Bone marrow (tissue), 2 donors: ENCODE data around the gene GOLGB1.
"Not testable (repeated sequence)": the region's sequence is repeated elsewhere in the genome, so short reads cannot be mapped to it uniquely, and the experiment has no call there.

Source experiments
- DNase-seq, 2 donors: peaks; one replicate each; lab custom pipeline; 2025; lab: John Stamatoyannopoulos, UW

The GOLGB1 gene

DNA sequence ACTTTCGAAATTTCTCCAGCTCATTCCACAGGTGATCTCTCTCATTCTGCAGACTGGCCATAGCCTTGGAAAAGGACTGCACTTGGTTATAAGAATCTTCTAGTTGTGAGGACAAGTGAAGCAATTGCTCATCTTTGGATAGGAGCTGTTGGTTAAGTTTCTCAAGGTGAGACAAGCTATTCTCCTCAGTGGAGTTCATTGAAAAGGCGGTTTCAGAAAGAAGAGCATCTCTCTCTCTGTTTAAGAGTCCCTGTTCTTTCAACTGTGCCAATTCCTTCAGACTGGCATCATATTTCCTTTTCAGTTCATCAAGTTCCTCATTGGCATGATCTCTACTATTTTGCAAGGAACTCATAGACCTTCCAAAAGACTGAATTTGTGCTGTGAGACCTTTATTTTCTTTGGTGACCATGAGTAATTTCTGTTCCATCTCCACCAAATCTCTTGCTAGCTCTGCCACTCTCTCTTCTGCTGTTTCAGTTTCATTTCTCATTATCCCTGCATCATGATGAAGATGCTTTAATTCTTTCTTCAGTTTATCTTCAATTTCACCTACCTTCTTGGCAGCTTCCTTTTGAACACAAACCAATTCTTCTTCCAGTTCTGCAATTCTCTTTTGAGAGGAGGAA lies 58.6 kb downstream of the GOLGB1 start:
- no peak for DNase-seq

- not testable (repeated sequence) for DNase-seq
Measured at GRCh38 chr3:121688747-121689146, 60.8 kb downstream of the GOLGB1 start.

- no peak for DNase-seq
Measured at GRCh38 chr3:121681792-121682191, 67.7 kb downstream of the GOLGB1 start.

GRCh38 chr3:121677141-121677540 lies 72.4 kb downstream of the GOLGB1 start:
- no peak for DNase-seq

DNA sequence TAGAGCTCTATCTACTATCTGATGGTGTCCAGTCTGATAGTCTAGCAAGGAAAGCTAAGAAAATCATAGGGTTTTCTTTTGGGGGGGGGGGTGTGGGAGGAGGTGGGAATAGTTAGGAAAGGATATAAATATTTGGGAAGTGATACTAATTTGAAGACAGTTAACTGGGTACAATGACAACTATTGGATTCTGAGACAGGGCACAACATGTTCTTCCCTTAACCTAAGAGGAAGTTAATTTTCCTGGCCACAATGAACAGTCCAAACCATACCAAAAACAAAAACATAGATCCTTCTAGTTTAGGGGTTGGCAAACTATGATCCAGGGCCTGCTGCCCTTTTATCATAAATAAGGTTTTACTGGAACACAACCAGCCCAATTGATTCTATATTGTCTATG lies 78.9 kb downstream of the GOLGB1 start:
- DNase-seq = no peak

- DNase-seq = no peak
Measured at GRCh38 chr3:121667333-121667732, 82.2 kb downstream of the GOLGB1 start.

DNA sequence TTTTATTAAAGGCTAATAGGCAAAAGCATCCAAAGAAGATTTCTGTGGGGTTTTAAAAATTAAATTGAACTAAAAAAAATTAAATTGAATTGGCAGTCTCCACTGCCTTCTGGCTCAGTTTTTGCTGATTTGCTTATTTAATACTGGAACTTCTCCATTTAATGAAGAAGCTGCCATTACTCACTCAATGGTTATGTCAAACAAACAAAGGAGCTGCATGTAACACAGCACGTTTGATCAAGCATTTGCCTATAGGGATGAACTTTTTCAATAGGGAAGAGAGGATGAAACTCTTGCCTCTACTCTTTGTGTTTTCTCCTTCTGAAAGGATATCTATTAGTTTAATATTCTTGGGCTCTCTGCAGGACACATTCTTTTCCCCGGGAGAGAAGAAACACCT lies 84.1 kb downstream of the GOLGB1 start:
- no peak for DNase-seq

GRCh38 chr3:121663171-121663847 lies 86.2 kb downstream of the GOLGB1 start:
- DNase-seq = no peak

DNA sequence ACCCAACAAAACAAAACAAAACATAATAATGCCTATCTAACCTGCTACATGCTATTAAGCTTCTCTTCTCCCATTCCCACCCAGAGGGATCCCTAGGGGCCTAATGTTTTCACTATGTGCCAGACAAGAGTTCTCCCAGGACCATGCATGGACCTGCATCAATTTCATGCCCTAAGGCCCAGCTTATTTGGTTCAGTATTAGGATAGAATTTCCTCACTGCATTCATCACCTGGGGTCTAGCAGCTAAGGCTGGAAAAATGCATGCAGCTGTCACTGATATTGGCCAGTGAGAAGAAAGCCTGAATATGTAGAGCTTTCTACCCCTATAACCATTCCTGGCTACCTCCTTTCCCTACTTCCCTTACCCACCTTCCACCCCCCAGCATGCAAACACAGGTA lies 86.8 kb downstream of the GOLGB1 start:
- no peak for DNase-seq

DNA sequence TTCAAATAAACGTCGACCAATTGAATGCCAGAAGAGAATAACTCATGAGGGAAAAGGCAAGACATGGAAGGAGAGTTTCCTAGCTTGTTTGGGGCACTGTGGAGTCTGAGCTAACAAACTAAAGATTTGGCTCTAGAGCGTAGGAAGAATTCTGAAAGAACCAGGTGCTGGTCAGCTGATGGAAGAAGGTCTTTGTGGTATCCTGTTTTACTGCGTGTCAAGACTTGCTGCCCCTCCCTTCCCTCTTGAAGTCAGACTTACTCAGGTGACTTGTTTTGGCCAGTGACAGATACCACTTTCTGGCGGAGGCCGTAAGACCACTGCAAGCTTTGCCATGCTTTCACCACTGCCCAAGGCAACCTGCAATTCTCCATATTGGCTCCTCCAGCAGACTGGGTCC lies 88.2 kb downstream of the GOLGB1 start:
- DNase-seq = no peak

DNA sequence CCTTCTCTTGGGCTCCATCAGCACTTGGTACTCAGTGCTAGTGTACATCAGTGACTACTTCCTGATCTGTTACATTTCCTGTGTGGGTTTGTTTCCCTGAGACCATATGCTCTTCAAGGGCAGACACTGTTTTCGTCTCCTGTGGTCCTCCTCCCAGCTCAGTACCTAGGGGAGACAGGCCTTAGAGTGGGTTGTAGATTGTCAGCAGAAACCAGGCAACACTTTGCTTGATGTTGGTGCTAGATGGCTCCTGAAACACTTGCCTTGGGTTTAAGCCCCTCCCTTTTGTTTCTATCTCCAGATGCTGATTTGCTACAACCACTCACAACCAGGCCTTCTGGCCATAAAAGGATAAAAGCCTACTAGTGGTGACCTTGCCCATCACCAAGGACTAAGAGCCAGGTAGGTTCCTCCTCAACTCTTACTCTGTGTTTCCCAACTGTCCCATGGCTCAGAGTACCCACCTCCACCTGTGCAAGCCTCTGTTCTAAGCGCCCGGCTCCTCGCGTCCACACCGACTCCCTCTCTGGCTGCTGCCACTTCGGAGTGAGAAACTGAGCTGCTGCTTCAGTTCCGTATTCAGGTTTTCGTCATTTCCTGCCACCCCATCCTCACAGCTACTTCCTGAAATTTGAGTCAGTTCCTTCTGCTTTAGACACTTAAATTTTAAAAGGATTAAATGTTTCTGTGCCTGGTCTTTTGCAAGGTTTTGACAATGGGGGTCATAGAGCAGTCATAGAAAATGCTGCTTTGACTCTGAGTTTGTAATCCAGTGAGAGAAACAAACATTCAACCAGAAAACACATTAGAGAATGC lies 89.0 kb downstream of the GOLGB1 start, which contains the start of gene HCLS1:
Gene HCLS1, minus strand, starts transcription at position 548 of the 816 bp plus-strand sequence. CDS start 2,556 bp downstream, outside the sequence.
- peak; percentile 56 to 87 for DNase-seq

- no peak for DNase-seq
Measured at GRCh38 chr3:121659586-121659985, 90.0 kb downstream of the GOLGB1 start.

- DNase-seq = no peak
Measured at GRCh38 chr3:121658716-121659435, 90.7 kb downstream of the GOLGB1 start.

DNA sequence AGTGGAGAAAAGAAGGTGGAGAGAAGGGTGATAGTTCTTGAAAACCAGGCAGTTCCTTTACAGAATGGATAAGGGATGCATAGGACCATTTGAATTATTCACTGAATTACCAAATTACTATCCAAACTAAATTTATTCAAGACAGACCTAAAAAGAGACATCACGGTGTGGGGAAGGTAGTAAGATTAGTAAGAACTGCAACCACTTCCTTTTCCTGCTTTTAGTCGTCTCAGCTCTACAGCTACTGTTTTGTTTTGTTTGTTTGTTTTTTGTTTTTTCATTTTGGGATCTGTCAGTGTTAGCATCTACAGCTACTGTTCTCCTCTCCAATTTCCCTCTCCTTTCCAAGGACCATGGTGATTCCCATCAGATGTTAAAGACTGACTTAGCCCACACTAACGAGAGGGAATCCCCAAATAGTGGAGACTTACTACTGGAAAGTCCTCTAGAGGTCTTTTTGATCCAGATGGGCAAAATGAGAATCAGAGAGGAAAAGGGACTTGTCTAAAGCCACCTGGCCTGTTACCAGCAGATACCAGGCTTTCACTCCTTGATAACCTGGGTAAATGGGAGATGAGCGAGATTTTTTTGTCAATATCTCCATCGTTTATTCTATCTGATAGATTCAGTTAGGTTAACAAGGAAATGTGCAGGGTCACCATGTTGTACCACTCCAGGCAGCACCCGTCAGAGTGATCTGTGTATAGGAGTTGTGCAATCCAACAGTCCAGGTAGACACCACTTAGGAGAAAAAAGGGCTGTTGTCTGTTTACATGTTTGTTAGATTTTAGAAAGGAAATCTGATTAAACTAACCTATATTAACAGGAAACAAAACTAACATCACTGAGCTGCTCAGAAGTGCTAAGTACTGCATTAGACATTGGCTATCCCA lies 94.8 kb downstream of the GOLGB1 start:
- no peak for DNase-seq

DNA sequence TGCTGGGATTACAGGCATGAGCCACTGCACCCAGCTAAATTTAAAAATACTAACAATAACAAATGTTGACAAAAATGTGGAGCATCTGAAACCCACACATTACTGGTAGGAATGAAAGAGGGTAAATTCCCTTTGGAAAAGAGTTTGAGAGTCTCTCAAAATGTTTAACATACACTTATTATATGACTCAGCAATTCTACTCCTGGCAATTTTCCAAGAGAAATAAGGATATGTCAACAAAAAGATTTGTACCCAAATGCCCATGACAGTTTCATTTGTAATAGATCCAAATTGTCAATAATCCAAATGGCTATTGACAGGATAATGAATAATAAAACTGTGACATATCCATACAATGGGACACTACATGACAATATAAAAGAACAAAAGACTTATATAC lies 97.9 kb downstream of the GOLGB1 start:
- no peak for DNase-seq

DNA sequence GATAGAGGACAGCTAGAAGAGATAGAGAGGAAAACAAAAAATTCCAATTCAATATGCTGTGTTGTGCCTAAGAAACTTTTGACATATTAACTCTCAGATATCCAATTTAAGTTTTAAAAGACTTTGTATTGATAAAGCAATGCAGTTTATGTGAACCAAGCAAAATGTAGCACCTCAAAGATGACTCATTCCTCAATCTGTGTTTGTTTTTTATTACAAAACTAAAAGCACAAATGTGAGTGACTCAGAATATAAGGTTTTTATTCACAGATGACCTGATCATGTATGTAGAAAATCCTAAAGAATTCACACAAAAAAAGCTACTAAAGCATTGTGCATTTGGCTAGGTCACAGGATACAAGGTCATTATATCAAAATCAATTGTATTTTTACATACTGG lies 99.9 kb downstream of the GOLGB1 start:
- DNase-seq = no peak

GRCh38 chr3:121648219-121648958 lies 101.2 kb downstream of the GOLGB1 start:
- DNase-seq = no peak

DNA sequence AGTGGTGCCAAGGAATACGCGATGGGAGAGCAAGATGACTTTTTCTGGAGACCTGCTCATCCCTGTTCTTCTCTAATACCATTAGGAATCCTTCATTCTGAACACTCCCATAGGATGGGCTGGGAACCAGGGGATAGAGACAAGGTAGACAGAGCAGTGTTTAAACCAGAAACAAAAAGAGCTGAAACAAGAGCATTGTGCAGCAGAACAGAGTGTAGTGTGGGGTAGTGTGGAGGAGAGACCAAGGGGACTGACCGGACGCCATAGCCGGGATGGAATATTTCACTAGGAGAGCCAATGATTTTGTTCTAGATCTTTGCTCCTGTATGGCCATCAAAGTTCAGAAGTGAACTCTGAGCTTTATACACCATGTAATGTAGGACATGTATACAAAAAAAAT lies 104.5 kb downstream of the GOLGB1 start:
- no peak for DNase-seq

DNA sequence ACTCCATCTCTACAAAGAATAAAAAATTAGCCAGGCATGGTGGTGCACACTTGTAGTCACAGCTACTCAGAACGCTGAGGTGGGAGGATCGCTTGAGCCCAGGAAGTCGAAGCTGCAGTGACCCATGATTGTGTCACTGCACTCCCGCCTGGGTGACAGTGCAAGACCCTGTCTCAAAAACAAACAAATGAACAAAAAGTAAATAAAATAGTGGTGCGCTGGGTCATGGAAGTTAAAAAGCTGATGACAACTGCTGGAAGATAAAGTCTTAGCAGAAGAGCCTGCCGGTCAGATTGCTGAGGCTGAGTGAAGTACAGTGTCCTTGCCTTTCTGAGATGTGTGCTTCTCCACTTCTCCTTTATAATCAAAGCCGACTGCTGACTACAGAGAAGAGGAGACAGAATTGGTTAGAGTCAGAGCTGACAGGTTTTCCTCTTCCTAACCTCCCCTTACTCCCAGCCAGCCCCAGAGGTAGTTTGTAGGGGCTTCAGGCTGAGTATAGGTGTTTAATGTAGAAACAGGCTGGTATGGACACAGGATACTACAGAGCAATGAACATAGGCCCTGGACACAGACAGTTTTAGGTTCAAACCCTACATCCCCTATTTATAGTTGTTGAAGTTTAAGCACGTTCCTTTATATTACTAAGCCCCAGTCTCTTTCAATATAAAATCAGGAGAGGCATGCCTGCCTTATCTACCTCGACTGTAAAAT lies 106.8 kb downstream of the GOLGB1 start:
- no peak for DNase-seq

- DNase-seq = no peak
Measured at GRCh38 chr3:121641127-121641526, 108.4 kb downstream of the GOLGB1 start.
